SKM-1 (cell line): Measurements from ENCODE around the gene KIF26B.

Experiments used
- DNase-seq: peaks from one replicate; lab custom pipeline; 2025; ENCODE audit not compliant: unreplicated experiment; lab: John Stamatoyannopoulos, UW

KIF26B gene

GRCh38 chr1:245409341-245410195, 254.8 kb downstream of the KIF26B start:
- no peak for DNase-seq

GRCh38 chr1:245411245-245412036, 256.7 kb downstream of the KIF26B start:
- no peak for DNase-seq

- DNase-seq: no peak
These were observed 257.5 kb downstream of the KIF26B start for GRCh38 chr1:245412306-245412705.

- no peak for DNase-seq
These were observed 262.0 kb downstream of the KIF26B start for GRCh38 chr1:245416781-245417180.

GRCh38 chr1:245418077-245418476, 263.3 kb downstream of the KIF26B start:
- no peak for DNase-seq

- no peak for DNase-seq
These were observed 264.7 kb downstream of the KIF26B start for GRCh38 chr1:245419461-245419978.

GRCh38 chr1:245419989-245420388, 265.2 kb downstream of the KIF26B start:
- DNase-seq: no peak

GRCh38 chr1:245420926-245421325, 266.1 kb downstream of the KIF26B start:
- no peak for DNase-seq

GRCh38 chr1:245428681-245429080, 273.9 kb downstream of the KIF26B start:
- DNase-seq: no peak

- DNase-seq: no peak
These were observed 276.9 kb downstream of the KIF26B start for GRCh38 chr1:245431706-245432105.

- no peak for DNase-seq
These were observed 277.6 kb downstream of the KIF26B start for GRCh38 chr1:245432228-245432875.

GRCh38 chr1:245433561-245433960, 278.8 kb downstream of the KIF26B start:
- DNase-seq: peak; percentile 40

- no peak for DNase-seq
These were observed 279.5 kb downstream of the KIF26B start for GRCh38 chr1:245434280-245434679.

- DNase-seq: no peak
These were observed 281.6 kb downstream of the KIF26B start for GRCh38 chr1:245436407-245436806.

- DNase-seq: no peak
These were observed 282.7 kb downstream of the KIF26B start for GRCh38 chr1:245437369-245438062.

GRCh38 chr1:245440922-245441321, 286.1 kb downstream of the KIF26B start:
- DNase-seq: no peak

GRCh38 chr1:245441689-245442088, 286.9 kb downstream of the KIF26B start:
- DNase-seq: no peak

GRCh38 chr1:245444147-245444828, 289.5 kb downstream of the KIF26B start:
- DNase-seq: no peak

- DNase-seq: no peak
These were observed 290.2 kb downstream of the KIF26B start for GRCh38 chr1:245444945-245445344.

GRCh38 chr1:245448531-245448930, 293.7 kb downstream of the KIF26B start:
- no peak for DNase-seq
